Cardiac muscle cell (in vitro differentiated cells and primary cell): ENCODE data around the gene KCNMA1. TPM values are rescaled to one million over a fixed set of nuclear protein-coding genes. Genes with fewer than 3 reads are reported as not detected.

ENCODE experiments used
- DNase-seq, 2 donors: peaks; one replicate each; pipeline versions ENCODE4 v3.0.0 to v3.0.0-alpha.2; 2010 to 2017; ENCODE audit warnings: low read depth in 1 of 2, low spot score in 1 of 2
- H3K27ac ChIP-seq: fragments of 200-600 bp; sonication (generic); 2 replicates; pipeline ENCODE4 v1.5.1; 2016
- H3K27me3 ChIP-seq: fragments of 200-600 bp; sonication (generic); 2 replicates; pipeline ENCODE4 v1.6.0; 2016; ENCODE audit warnings: control low read depth
- H3K36me3 ChIP-seq: fragments of 200-600 bp; sonication (generic); 2 replicates; pipeline ENCODE4 v1.5.1; 2016; ENCODE audit warnings: control low read depth
- H3K4me1 ChIP-seq: fragments of 200-600 bp; sonication (generic); 2 replicates; pipeline ENCODE4 v1.8.1; 2017; ENCODE audit warnings: low read depth, mild to moderate bottlenecking, mixed run types
- H3K4me3 ChIP-seq: fragments of 200-600 bp; sonication (generic); 2 replicates; pipeline ENCODE4 v1.5.1; 2016; ENCODE audit warnings: mild to moderate bottlenecking
- H3K9me3 ChIP-seq: fragments of 200-600 bp; sonication (generic); 2 replicates; pipeline ENCODE4 v1.5.1; 2017; ENCODE audit warnings: low read depth, mild to moderate bottlenecking, control low read depth
- polyA plus RNA-seq: library from polyadenylated mRNA; unstranded; fragments of >200 nt; fragmentation: Nextera tagmentation; extraction: Ambion mirVana; gene quantifications from 2 replicates; pipeline ENCODE4 v1.2.1, GENCODE V29; 2016
- total RNA-seq: library from RNA; depleted of rRNA; stranded (reverse); fragments of >200 nt; gene quantifications from 2 replicates; pipeline ENCODE4 v1.2.3, GENCODE V29; 2016
- TF ChIP-seq, protein P1 (sequence below): IDR thresholded peaks from 2 replicates; pipeline ENCODE4 v1.5.1; 2012; ENCODE audit warnings: low read depth, mild to moderate bottlenecking, low read length

KCNMA1 gene
- total and polyA plus RNA-seq, 2 experiments from 2014 or later, result 1.8 to 1.9 TPM

DNA sequence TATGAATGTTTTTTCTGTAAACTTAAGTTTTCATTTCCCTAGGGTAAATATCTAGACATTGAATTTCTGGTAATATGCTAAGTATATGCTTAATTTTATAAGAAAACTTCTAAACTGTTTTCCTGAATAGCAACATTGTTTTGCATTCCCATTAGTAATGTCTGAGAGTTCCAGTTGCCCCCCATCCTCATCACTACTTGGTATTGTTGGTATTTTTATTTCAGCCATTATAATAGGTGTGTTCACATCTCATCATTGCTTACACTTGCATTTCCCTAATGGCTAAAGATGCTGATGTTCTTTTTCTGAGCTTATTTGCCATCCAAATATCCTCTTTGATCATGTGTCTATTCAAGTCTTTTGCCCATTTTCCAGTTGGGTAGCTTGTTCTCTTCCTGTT, 269.6 kb downstream of the KCNMA1 start:
- Histone ChIP-seq H3K36me3 (no peaks in the 10 kb centered on the region), H3K4me3 (no peak overlapping the region), H3K4me1 (no peaks in the 10 kb centered on the region), H3K9me3 (no peaks in the 10 kb centered on the region), H3K27ac (no peak overlapping the region), H3K27me3 (peaks cover 9% of the 10 kb centered on the region)
- DNase-seq, result no peak
- TF ChIP-seq, protein P1, sequence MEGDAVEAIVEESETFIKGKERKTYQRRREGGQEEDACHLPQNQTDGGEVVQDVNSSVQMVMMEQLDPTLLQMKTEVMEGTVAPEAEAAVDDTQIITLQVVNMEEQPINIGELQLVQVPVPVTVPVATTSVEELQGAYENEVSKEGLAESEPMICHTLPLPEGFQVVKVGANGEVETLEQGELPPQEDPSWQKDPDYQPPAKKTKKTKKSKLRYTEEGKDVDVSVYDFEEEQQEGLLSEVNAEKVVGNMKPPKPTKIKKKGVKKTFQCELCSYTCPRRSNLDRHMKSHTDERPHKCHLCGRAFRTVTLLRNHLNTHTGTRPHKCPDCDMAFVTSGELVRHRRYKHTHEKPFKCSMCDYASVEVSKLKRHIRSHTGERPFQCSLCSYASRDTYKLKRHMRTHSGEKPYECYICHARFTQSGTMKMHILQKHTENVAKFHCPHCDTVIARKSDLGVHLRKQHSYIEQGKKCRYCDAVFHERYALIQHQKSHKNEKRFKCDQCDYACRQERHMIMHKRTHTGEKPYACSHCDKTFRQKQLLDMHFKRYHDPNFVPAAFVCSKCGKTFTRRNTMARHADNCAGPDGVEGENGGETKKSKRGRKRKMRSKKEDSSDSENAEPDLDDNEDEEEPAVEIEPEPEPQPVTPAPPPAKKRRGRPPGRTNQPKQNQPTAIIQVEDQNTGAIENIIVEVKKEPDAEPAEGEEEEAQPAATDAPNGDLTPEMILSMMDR, result no peak

DNA sequence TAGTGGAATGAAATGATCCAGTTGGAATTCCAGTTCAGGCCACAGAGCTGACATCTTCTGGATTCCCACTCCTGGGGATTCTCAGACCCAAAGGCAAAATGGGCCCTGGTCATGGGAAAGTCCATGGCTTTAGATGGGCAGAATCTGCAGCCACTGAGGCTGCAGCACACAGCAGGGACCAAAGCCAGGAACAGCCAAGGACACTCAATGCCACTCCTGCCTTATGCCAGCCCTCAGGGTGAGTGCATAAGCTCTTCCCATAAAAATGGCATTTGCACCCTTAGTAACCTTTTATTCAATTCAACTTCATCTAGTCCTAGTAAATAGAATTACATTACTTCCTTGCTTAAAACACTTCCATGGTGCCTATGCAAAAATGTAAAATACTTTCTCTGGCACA, 274.4 kb downstream of the KCNMA1 start:
- no peak for DNase-seq
- H3K27me3 ChIP-seq, result peaks cover 9% of the 10 kb centered on the region
- H3K4me3 ChIP-seq, result no peak overlapping the region
- no peaks in the 10 kb centered on the region for H3K36me3 ChIP-seq
- no peak overlapping the region for H3K27ac ChIP-seq
- TF ChIP-seq, protein P1, result no peak
- no peaks in the 10 kb centered on the region for H3K4me1 ChIP-seq
- no peaks in the 10 kb centered on the region for H3K9me3 ChIP-seq

DNA sequence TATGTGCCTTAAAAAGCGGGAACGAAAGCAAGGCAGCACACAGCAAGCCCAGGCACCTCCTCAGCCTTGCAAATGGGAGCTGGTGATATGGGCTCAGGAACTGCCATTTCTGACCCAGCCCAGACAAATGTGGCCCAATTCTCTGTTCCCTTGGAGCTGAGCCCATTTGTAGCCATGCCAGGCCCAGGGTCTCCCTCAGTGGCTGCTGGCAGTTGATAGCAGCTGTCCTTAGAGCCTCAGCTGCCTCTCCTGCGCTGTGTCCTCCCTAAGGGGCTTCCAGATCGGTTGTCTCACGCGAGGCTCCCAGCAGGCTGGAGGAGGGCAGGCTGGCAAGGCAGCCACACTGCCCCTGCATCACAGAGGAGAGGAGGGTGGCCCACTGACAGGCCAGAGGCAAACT, 275.8 kb downstream of the KCNMA1 start:
- no peak for DNase-seq
- Histone ChIP-seq H3K9me3 (no peaks in the 10 kb centered on the region), H3K36me3 (no peaks in the 10 kb centered on the region), H3K27ac (no peak overlapping the region), H3K27me3 (peaks cover 9% of the 10 kb centered on the region), H3K4me1 (no peaks in the 10 kb centered on the region), H3K4me3 (no peak overlapping the region)
- TF ChIP-seq, protein P1, result no peak

DNA sequence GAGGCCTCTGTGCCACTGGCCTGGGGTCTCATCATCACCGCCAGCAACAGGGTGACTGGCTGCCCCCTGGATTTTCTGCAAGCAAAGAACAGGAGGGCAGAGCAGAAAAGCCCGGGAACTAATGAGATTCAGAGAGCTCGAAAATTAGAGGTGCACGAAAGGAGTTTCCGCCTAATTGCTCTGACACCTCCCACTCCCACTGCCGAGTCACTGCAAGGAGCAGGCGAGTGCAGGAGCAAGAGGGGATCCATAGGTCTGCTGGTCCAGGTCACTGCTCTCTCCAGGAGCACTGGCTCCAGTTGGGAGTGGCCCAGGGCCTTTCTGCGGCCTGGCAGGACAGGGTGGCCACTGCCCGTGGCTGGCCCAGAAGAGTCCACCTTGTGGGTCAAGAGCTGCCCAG, 276.2 kb downstream of the KCNMA1 start:
- TF ChIP-seq, protein P1, result no peak
- no peaks in the 10 kb centered on the region for H3K9me3 ChIP-seq
- peaks cover 9% of the 10 kb centered on the region for H3K27me3 ChIP-seq
- no peak overlapping the region for H3K27ac ChIP-seq
- no peaks in the 10 kb centered on the region for H3K36me3 ChIP-seq
- no peak for DNase-seq
- H3K4me1 ChIP-seq, result no peaks in the 10 kb centered on the region
- no peak overlapping the region for H3K4me3 ChIP-seq

DNA sequence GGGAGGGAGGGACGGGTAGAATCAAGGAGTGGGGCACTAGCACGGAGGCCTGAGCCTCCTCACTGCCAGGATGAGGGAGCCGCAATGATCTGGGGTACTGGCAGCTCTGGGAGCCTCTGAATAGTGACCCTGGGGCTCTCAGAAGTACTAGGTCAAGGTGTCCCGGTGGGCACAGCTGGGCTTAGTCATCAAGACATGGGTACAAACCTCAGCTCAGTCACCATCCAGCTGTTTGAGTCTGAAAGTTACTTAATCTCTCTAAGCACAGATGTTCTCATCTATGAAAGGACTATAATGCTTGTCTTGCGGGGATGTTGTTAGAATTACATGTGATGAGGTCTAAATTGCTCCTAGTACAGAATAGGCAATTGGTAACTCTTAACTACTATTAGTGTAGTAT, 276.8 kb downstream of the KCNMA1 start:
- no peak overlapping the region for H3K27ac ChIP-seq
- H3K4me3 ChIP-seq, result no peak overlapping the region
- H3K4me1 ChIP-seq, result no peaks in the 10 kb centered on the region
- no peak for DNase-seq
- TF ChIP-seq, protein P1, result no peak
- no peaks in the 10 kb centered on the region for H3K36me3 ChIP-seq
- H3K27me3 ChIP-seq, result peaks cover 9% of the 10 kb centered on the region
- no peaks in the 10 kb centered on the region for H3K9me3 ChIP-seq
